Liver (tissue), 9 donors: Measurements from ENCODE around the gene MDN1. TPM values are rescaled to one million over a fixed set of nuclear protein-coding genes. Genes with fewer than 3 reads are reported as not detected.

Experiments
- DNase-seq: peaks from one replicate; pipeline ENCODE4 v3.0.0-alpha.2; 2017; ENCODE audit warnings: low spot score
- H3K27ac ChIP-seq, 2 donors: one replicate each; pipeline ENCODE4 v1.7.0; 2013; ENCODE audit warnings: inconsistent platforms in 2 of 2, low read length in 2 of 2, control low read depth in 1 of 2, low read depth in 1 of 2, mild to moderate bottlenecking in 1 of 2
- H3K27me3 ChIP-seq, 4 donors: one replicate each; pipeline versions ENCODE4 v1.6.1 to v1.7.0; 2013; ENCODE audit warnings: low read length in 3 of 4, inconsistent platforms in 1 of 4, mild to moderate bottlenecking in 1 of 4, moderate library complexity in 1 of 4; ENCODE audit not compliant: control insufficient read depth in 4 of 4, insufficient read depth in 4 of 4
- H3K36me3 ChIP-seq, 4 donors: one replicate each; pipeline versions ENCODE4 v1.6.1 to v1.7.0; 2013; ENCODE audit warnings: low read length in 3 of 4, mild to moderate bottlenecking in 3 of 4, low read depth in 1 of 4, moderate library complexity in 1 of 4; ENCODE audit not compliant: control insufficient read depth in 4 of 4, insufficient read depth in 3 of 4
- H3K4me1 ChIP-seq, 4 donors: one replicate each; pipeline versions ENCODE4 v1.6.1 to v1.7.0; 2013; ENCODE audit warnings: low read length in 3 of 4, mild to moderate bottlenecking in 3 of 4, moderate library complexity in 1 of 4; ENCODE audit not compliant: control insufficient read depth in 4 of 4, insufficient read depth in 4 of 4
- H3K4me3 ChIP-seq, 3 donors: one replicate each; pipeline versions ENCODE4 v1.6.1 to v1.7.0; 2013; ENCODE audit warnings: low read length in 3 of 3, control low read depth in 1 of 3, low read depth in 1 of 3, mild to moderate bottlenecking in 1 of 3
- H3K9ac ChIP-seq, 2 donors: one replicate each; pipeline ENCODE4 v1.7.0; 2013; ENCODE audit warnings: low read length in 2 of 2, mild to moderate bottlenecking in 2 of 2, moderate library complexity in 2 of 2, control low read depth in 1 of 2, low read depth in 1 of 2
- H3K9me3 ChIP-seq, 4 donors: one replicate each; pipeline versions ENCODE4 v1.6.1 to v1.7.0; 2013; ENCODE audit warnings: low read length in 3 of 4; ENCODE audit not compliant: control insufficient read depth in 4 of 4
- EGR1 ChIP-seq, 2 donors: IDR thresholded peaks; 2 replicates each; pipeline ENCODE4 v1.6.1; 2016 to 2018; ENCODE audit warnings: antibody characterized with exemption in 2 of 2, low read depth in 2 of 2
- FOXA1 ChIP-seq: IDR thresholded peaks from 2 replicates; pipeline ENCODE4 v1.6.1; 2016; ENCODE audit warnings: antibody characterized with exemption
- FOXA2 ChIP-seq: IDR thresholded peaks from 2 replicates; pipeline ENCODE4 v1.6.1; 2016; ENCODE audit warnings: antibody characterized with exemption
- GABPA ChIP-seq, 2 donors: IDR thresholded peaks in 1 of 2; conservative IDR thresholded peaks in 1 of 2; 2 replicates each; pipeline ENCODE4 v1.6.1; 2016; ENCODE audit warnings: antibody characterized with exemption in 2 of 2, mild to moderate bottlenecking in 1 of 2, moderate library complexity in 1 of 2
- HNF4A ChIP-seq, 2 donors: conservative IDR thresholded peaks; 2 replicates each; pipeline ENCODE4 v1.6.1; 2016; ENCODE audit warnings: antibody characterized with exemption in 2 of 2, mild to moderate bottlenecking in 2 of 2
- HNF4G ChIP-seq: IDR thresholded peaks from 2 replicates; pipeline ENCODE4 v1.6.1; 2016; ENCODE audit warnings: antibody characterized with exemption
- JUND ChIP-seq, 2 donors: IDR thresholded peaks; 2 replicates each; pipeline ENCODE4 v1.6.1; 2016; ENCODE audit warnings: antibody characterized with exemption in 2 of 2
- NR2F2 ChIP-seq: IDR thresholded peaks from 2 replicates; pipeline ENCODE4 v1.6.1; 2016; ENCODE audit warnings: antibody characterized with exemption
- RAD21 ChIP-seq, 2 donors: IDR thresholded peaks; 2 replicates each; pipeline ENCODE4 v1.6.1; 2016; ENCODE audit warnings: antibody characterized with exemption in 2 of 2, mild to moderate bottlenecking in 2 of 2
- RXRA ChIP-seq, 2 donors: IDR thresholded peaks; 2 replicates each; pipeline ENCODE4 v1.6.1; 2017 to 2018; ENCODE audit warnings: antibody characterized with exemption in 2 of 2, mild to moderate bottlenecking in 1 of 2
- SP1 ChIP-seq: IDR thresholded peaks from 2 replicates; pipeline ENCODE4 v1.6.1; 2018; ENCODE audit warnings: antibody characterized with exemption, mild to moderate bottlenecking
- TAF1 ChIP-seq: conservative IDR thresholded peaks from 2 replicates; pipeline ENCODE4 v1.6.1; 2016; ENCODE audit warnings: antibody characterized with exemption, mild to moderate bottlenecking
- YY1 ChIP-seq: IDR thresholded peaks from 2 replicates; pipeline ENCODE4 v1.6.1; 2016; ENCODE audit warnings: antibody characterized with exemption, mild to moderate bottlenecking
- WGBS: extraction: QIAGEN DNeasy Blood & Tissue Kit; methylation state at CpG from one replicate; pipeline ENCODE4 v1.1.7; 2013; 5-methylcytosine and 5-hydroxymethylcytosine counted together
- polyA plus RNA-seq, 2 donors: library from polyadenylated mRNA; stranded (reverse) in 1 of 2; unstranded in 1 of 2; fragments of 200-250 nt in 1 of 2; fragments of >200 nt in 1 of 2; fragmentation: Nextera tagmentation in 1 of 2; extraction: Ambion mirVana in 1 of 2; gene quantifications; one replicate each; pipeline versions ENCODE4 v1.2.1 to v1.2.3, GENCODE V29; 2013 to 2015
- total RNA-seq, 2 donors: library from RNA; depleted of rRNA; stranded (reverse); fragments of >200 nt; gene quantifications; one replicate each; pipeline ENCODE4 v1.2.3, GENCODE V29; 2014
- TF ChIP-seq, protein P1 (sequence below): IDR thresholded peaks from 2 replicates; pipeline ENCODE4 v1.6.1; 2016; ENCODE audit warnings: antibody characterized with exemption
- TF ChIP-seq, protein P2 (sequence below): fragments of 150-350 bp; IDR thresholded peaks from 2 replicates; pipeline ENCODE4 v1.5.1; 2017; ENCODE audit warnings: improper control_type of control experiment, low read depth, low read length; ENCODE audit not compliant: missing input control
- TF ChIP-seq, protein P3 (sequence below): IDR thresholded peaks from 2 replicates; pipeline ENCODE4 v1.6.1; 2016; ENCODE audit warnings: antibody characterized with exemption, mild to moderate bottlenecking
- TF ChIP-seq, protein P4 (sequence below): IDR thresholded peaks from 2 replicates; pipeline ENCODE4 v1.6.1; 2016; ENCODE audit warnings: antibody characterized with exemption
- TF ChIP-seq, protein P5 (sequence below): IDR thresholded peaks from 2 replicates; pipeline ENCODE4 v1.6.1; 2016; ENCODE audit warnings: antibody characterized with exemption
- donor health status: healthy.
- donor health status: healthy.
- donor health status: healthy.
- donor health status: healthy.
- donor health status: healthy.

MDN1 gene
- total and polyA plus RNA-seq, 4 donors = 5.4 to 48.9 (median 22.8) TPM

DNA sequence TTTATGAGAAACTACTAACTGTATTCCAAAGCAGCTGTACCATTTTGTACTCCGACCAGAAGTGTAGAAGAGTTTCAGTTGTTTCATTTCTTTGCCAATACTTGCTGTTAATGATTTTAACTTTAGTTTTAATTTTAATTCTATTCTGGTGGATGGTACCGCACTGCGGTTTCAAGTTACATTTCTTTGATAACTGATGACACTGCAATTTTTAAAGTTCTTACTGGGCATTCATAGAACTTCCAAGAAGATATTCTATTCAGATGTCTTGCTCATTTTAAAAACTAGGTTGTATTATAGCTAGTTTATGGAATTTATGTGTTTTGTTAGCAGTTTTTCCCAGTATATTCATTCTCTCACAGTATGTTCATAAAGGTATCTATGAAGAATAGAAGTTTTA lies 117.2 kb downstream of the MDN1 start:
- H3K9ac ChIP-seq = no peak overlapping the region

More for the DNA sequence above, 117.2 kb downstream of the MDN1 start:
- TF ChIP-seq, protein P1, sequence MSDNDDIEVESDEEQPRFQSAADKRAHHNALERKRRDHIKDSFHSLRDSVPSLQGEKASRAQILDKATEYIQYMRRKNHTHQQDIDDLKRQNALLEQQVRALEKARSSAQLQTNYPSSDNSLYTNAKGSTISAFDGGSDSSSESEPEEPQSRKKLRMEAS = no peak
- TF ChIP-seq RXRA (IDR thresholded peaks at IDR 0.05) (no peak), FOXA1 (no peak), TAF1 (no peak), HNF4G (no peak), GABPA (IDR thresholded peaks at IDR 0.05 in 1 of 2, conservative IDR thresholded peaks at IDR 0.05 in 1 of 2) (no peak), FOXA2 (no peak), EGR1 (IDR thresholded peaks at IDR 0.05; ENCODE audit: low read depth in 2 of 2) (no peak), HNF4A (conservative IDR thresholded peaks at IDR 0.05) (no peak), NR2F2 (no peak), JUND (IDR thresholded peaks at IDR 0.05) (no peak), RAD21 (IDR thresholded peaks at IDR 0.05) (no peak), SP1 (no peak), YY1 (no peak)
- TF ChIP-seq, protein P2, sequence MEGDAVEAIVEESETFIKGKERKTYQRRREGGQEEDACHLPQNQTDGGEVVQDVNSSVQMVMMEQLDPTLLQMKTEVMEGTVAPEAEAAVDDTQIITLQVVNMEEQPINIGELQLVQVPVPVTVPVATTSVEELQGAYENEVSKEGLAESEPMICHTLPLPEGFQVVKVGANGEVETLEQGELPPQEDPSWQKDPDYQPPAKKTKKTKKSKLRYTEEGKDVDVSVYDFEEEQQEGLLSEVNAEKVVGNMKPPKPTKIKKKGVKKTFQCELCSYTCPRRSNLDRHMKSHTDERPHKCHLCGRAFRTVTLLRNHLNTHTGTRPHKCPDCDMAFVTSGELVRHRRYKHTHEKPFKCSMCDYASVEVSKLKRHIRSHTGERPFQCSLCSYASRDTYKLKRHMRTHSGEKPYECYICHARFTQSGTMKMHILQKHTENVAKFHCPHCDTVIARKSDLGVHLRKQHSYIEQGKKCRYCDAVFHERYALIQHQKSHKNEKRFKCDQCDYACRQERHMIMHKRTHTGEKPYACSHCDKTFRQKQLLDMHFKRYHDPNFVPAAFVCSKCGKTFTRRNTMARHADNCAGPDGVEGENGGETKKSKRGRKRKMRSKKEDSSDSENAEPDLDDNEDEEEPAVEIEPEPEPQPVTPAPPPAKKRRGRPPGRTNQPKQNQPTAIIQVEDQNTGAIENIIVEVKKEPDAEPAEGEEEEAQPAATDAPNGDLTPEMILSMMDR = no peak
- TF ChIP-seq, protein P3, sequence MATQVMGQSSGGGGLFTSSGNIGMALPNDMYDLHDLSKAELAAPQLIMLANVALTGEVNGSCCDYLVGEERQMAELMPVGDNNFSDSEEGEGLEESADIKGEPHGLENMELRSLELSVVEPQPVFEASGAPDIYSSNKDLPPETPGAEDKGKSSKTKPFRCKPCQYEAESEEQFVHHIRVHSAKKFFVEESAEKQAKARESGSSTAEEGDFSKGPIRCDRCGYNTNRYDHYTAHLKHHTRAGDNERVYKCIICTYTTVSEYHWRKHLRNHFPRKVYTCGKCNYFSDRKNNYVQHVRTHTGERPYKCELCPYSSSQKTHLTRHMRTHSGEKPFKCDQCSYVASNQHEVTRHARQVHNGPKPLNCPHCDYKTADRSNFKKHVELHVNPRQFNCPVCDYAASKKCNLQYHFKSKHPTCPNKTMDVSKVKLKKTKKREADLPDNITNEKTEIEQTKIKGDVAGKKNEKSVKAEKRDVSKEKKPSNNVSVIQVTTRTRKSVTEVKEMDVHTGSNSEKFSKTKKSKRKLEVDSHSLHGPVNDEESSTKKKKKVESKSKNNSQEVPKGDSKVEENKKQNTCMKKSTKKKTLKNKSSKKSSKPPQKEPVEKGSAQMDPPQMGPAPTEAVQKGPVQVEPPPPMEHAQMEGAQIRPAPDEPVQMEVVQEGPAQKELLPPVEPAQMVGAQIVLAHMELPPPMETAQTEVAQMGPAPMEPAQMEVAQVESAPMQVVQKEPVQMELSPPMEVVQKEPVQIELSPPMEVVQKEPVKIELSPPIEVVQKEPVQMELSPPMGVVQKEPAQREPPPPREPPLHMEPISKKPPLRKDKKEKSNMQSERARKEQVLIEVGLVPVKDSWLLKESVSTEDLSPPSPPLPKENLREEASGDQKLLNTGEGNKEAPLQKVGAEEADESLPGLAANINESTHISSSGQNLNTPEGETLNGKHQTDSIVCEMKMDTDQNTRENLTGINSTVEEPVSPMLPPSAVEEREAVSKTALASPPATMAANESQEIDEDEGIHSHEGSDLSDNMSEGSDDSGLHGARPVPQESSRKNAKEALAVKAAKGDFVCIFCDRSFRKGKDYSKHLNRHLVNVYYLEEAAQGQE = no peak
- TF ChIP-seq, protein P4, sequence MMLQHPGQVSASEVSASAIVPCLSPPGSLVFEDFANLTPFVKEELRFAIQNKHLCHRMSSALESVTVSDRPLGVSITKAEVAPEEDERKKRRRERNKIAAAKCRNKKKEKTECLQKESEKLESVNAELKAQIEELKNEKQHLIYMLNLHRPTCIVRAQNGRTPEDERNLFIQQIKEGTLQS = no peak
- TF ChIP-seq, protein P5, sequence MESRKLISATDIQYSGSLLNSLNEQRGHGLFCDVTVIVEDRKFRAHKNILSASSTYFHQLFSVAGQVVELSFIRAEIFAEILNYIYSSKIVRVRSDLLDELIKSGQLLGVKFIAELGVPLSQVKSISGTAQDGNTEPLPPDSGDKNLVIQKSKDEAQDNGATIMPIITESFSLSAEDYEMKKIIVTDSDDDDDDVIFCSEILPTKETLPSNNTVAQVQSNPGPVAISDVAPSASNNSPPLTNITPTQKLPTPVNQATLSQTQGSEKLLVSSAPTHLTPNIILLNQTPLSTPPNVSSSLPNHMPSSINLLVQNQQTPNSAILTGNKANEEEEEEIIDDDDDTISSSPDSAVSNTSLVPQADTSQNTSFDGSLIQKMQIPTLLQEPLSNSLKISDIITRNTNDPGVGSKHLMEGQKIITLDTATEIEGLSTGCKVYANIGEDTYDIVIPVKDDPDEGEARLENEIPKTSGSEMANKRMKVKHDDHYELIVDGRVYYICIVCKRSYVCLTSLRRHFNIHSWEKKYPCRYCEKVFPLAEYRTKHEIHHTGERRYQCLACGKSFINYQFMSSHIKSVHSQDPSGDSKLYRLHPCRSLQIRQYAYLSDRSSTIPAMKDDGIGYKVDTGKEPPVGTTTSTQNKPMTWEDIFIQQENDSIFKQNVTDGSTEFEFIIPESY = no peak
- H3K36me3 ChIP-seq = peaks cover 3 to 45% (median 32%) of the 10 kb centered on the region in 4 donors
- peaks cover 0 to 19% (median 7%) of the 10 kb centered on the region in 4 donors for H3K4me1 ChIP-seq
- H3K27ac ChIP-seq = no peak overlapping the region
- H3K9me3 ChIP-seq = no peaks in the 10 kb centered on the region
- H3K27me3 ChIP-seq = no peaks in the 10 kb centered on the region
- WGBS = over 99% methylated on average over 3 of the region's 3 CpGs
- no peak for DNase-seq
- H3K4me3 ChIP-seq = no peak overlapping the region
